Uterus (tissue), 2 donors: Measurements from ENCODE around the gene MMP2.

Experiments used
- CTCF ChIP-seq, 4 experiments: fragments of 200-600 bp in 2 of 4; fragments of 450-650 bp in 2 of 4; sonication (generic) in 2 of 4; IDR thresholded peaks; one replicate each; pipeline ENCODE4 v1.5.1; 2016 to 2019; ENCODE audit warnings: antibody characterized with exemption in 4 of 4, mild to moderate bottlenecking in 2 of 4, moderate library complexity in 1 of 4
- POLR2A ChIP-seq, 2 donors: fragments of 450-650 bp; IDR thresholded peaks; one replicate each; pipeline ENCODE4 v1.6.1; 2016; ENCODE audit warnings: antibody characterized with exemption in 2 of 2, mild to moderate bottlenecking in 1 of 2, moderate library complexity in 1 of 2

- TF ChIP-seq CTCF (IDR thresholded peaks at IDR 0.05) = no peak
- no peak for TF ChIP-seq POLR2A (IDR thresholded peaks at IDR 0.05)
Measured at GRCh38 chr16:55529018-55529417, 50.0 kb downstream of the MMP2 start.
